GM12878 (cell line): ENCODE results near the gene IRF1. TPM values are rescaled to one million over a fixed set of nuclear protein-coding genes. Genes with fewer than 3 reads are reported as not detected.
A peak's percentile ranks its signal among the peaks of the same experiment; 100 is the strongest.

Experiments
- BACH1 ChIP-seq: fragments of 450-650 bp; IDR thresholded peaks from 2 replicates; pipeline ENCODE4 v1.6.1; 2017; ENCODE audit warnings: mild to moderate bottlenecking, borderline replicate concordance
- BCL11A ChIP-seq: IDR thresholded peaks from 2 replicates; pipeline ENCODE4 v1.6.1; 2011; ENCODE audit warnings: low read depth, low read length
- BHLHE40 ChIP-seq, 2 experiments: fragments of 450-650 bp in 1 of 2; IDR thresholded peaks; 2 replicates each; pipeline ENCODE4 v1.6.1; 2011 to 2017; ENCODE audit warnings: low read depth in 2 of 2, borderline replicate concordance in 1 of 2, improper control_type of control experiment in 1 of 2, low read length in 1 of 2, mild to moderate bottlenecking in 1 of 2
- EGR1 ChIP-seq, 2 experiments: IDR thresholded peaks; 1 replicate in 1 of 2; 2 replicates in 1 of 2; pipeline ENCODE4 v1.6.1; 2011 to 2012; ENCODE audit warnings: low read depth in 2 of 2, low read length in 2 of 2, borderline replicate concordance in 1 of 2, mild to moderate bottlenecking in 1 of 2, moderate library complexity in 1 of 2
- KLF5 ChIP-seq: fragments of 450-650 bp; IDR thresholded peaks from 2 replicates; pipeline ENCODE4 v1.6.1; 2014; ENCODE audit warnings: mild to moderate bottlenecking; ENCODE audit not compliant: partially characterized antibody
- LARP7 ChIP-seq: fragments of 450-650 bp; IDR thresholded peaks from 2 replicates; pipeline ENCODE4 v1.6.1; 2017; ENCODE audit warnings: mild to moderate bottlenecking
- MYB ChIP-seq: fragments of 150-350 bp; IDR thresholded peaks from 2 replicates; pipeline ENCODE4 v1.6.1; 2014; ENCODE audit warnings: mild to moderate bottlenecking, low read depth, low read length, borderline replicate concordance
- SMARCA5 ChIP-seq: fragments of 450-650 bp; IDR thresholded peaks from 2 replicates; pipeline ENCODE4 v1.6.1; 2017; ENCODE audit warnings: mild to moderate bottlenecking
- SPI1 ChIP-seq: IDR thresholded peaks from 2 replicates; pipeline ENCODE4 v1.6.1; 2011; ENCODE audit warnings: low read depth, mild to moderate bottlenecking, low read length, moderate library complexity, borderline replicate concordance; ENCODE audit not compliant: insufficient read depth
- SREBF2 ChIP-seq: IDR thresholded peaks from 2 replicates; pipeline ENCODE4 v1.6.1; 2012; ENCODE audit warnings: mild to moderate bottlenecking, low read length
- STAT1 ChIP-seq: fragments of 450-650 bp; conservative IDR thresholded peaks from 2 replicates; pipeline ENCODE4 v1.6.1; 2014; ENCODE audit warnings: antibody characterized with exemption, mild to moderate bottlenecking
- YY1 ChIP-seq: IDR thresholded peaks from 2 replicates; pipeline ENCODE4 v1.6.1; 2011; ENCODE audit warnings: low read depth, mild to moderate bottlenecking, low read length
- polyA plus RNA-seq, 11 experiments: library from polyadenylated mRNA; depleted of rRNA in 4 of 11; unstranded in 6 of 11; stranded (reverse) in 5 of 11; fragments of >200 nt; fragmentation: Nextera tagmentation in 4 of 11; fragmentation: Illumina TruSeq in 1 of 11; extraction: Ambion mirVana in 4 of 11; extraction: Trizol in 1 of 11; gene quantifications; 1 replicate in 1 of 11; 2 replicates in 10 of 11; pipeline versions ENCODE4 v1.2.1 to v1.2.3, GENCODE V29; 2011 to 2016; ENCODE audit warnings: inconsistent platforms in 2 of 11, missing spikeins in 2 of 11, low read depth in 1 of 11
- total RNA-seq, 4 experiments: library from RNA; depleted of rRNA in 3 of 4; stranded (reverse); fragments of >200 nt in 3 of 4; fragmentation: Illumina TruSeq in 1 of 4; extraction: Trizol in 1 of 4; gene quantifications; 2 replicates each; pipeline versions ENCODE4 v1.2.1 to v1.2.3, GENCODE V29; 2013 to 2021
- TF ChIP-seq, protein P1 (sequence below): fragments of 450-650 bp; IDR thresholded peaks from 2 replicates; pipeline ENCODE4 v1.6.1; 2016; ENCODE audit warnings: mild to moderate bottlenecking
- TF ChIP-seq, protein P2 (sequence below), 3 experiments: IDR thresholded peaks in 2 of 3; conservative IDR thresholded peaks in 1 of 3; 2 replicates each; pipeline ENCODE4 v1.5.1; 2011; ENCODE audit warnings: low read depth in 3 of 3, low read length in 3 of 3, mild to moderate bottlenecking in 3 of 3, control low read depth in 2 of 3, moderate library complexity in 2 of 3, inconsistent platforms in 1 of 3, mixed read lengths in 1 of 3; ENCODE audit not compliant: control insufficient read depth in 2 of 3, insufficient read depth in 1 of 3; ENCODE audit errors: extremely low read depth in 1 of 3
- TF ChIP-seq, protein P3 (sequence below): fragments of 150-350 bp; IDR thresholded peaks from 2 replicates; pipeline ENCODE4 v1.6.1; 2016; ENCODE audit warnings: low read depth, low read length
- TF ChIP-seq, protein P4 (sequence below): fragments of 450-650 bp; formaldehyde crosslinking; IDR thresholded peaks from 2 replicates; pipeline ENCODE4 v1.4.0; 2020; ENCODE audit warnings: mild to moderate bottlenecking, moderate library complexity

IRF1 gene
- total and polyA plus RNA-seq, 10 of the 15 experiments (the other 5 are each of a cell fraction or from before 2014, with no cell fraction given): 6.9 to 68.0 (median 49.6) TPM

DNA sequence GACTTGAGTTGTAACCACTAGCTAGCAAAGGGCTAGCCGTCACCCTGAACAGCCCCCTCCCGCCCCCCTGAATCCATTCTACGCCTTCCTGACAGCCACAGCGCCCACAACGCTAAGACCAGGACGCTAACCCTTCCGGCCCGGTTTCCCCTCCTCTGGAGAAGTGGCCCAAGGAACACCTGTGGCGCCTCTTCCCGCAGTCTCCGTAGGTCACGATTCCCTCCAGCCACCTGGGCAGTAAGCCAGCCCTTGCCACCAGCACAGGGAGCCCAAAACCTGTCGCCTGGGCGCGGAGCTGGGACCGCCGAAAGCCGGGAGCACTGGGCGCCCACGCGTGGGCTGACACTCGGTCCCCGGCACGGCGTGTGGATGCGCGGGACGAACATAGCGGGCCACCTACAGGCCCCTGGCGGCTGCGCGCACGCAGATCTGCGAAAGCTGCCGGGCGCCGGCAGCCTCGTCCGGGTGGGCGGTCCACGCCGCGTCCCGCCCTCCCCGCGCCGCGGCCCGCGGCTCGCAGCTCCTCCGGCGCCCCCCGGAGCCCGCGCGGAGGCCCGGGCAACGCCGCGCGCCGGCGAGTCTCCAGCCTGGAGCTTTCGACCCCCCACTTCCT is 596 bp downstream of the IRF1 start (continued):
- TF ChIP-seq, protein P1, sequence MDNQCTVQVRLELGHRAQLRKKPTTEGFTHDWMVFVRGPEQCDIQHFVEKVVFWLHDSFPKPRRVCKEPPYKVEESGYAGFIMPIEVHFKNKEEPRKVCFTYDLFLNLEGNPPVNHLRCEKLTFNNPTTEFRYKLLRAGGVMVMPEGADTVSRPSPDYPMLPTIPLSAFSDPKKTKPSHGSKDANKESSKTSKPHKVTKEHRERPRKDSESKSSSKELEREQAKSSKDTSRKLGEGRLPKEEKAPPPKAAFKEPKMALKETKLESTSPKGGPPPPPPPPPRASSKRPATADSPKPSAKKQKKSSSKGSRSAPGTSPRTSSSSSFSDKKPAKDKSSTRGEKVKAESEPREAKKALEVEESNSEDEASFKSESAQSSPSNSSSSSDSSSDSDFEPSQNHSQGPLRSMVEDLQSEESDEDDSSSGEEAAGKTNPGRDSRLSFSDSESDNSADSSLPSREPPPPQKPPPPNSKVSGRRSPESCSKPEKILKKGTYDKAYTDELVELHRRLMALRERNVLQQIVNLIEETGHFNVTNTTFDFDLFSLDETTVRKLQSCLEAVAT: peak; percentile 11; the same call in 1 of the 2 replicates
- TF ChIP-seq, protein P2, sequence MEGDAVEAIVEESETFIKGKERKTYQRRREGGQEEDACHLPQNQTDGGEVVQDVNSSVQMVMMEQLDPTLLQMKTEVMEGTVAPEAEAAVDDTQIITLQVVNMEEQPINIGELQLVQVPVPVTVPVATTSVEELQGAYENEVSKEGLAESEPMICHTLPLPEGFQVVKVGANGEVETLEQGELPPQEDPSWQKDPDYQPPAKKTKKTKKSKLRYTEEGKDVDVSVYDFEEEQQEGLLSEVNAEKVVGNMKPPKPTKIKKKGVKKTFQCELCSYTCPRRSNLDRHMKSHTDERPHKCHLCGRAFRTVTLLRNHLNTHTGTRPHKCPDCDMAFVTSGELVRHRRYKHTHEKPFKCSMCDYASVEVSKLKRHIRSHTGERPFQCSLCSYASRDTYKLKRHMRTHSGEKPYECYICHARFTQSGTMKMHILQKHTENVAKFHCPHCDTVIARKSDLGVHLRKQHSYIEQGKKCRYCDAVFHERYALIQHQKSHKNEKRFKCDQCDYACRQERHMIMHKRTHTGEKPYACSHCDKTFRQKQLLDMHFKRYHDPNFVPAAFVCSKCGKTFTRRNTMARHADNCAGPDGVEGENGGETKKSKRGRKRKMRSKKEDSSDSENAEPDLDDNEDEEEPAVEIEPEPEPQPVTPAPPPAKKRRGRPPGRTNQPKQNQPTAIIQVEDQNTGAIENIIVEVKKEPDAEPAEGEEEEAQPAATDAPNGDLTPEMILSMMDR (IDR thresholded peaks at IDR 0.05 in 2 of 3, conservative IDR thresholded peaks at IDR 0.05 in 1 of 3; ENCODE audit: control insufficient read depth in 2 of 3, extremely low read depth in 1 of 3, insufficient read depth in 1 of 3, low read depth in 3 of 3, low read length in 3 of 3): peak in 2 of 3 experiments; percentile 28 to 32; a peak in 3 of 6 replicates
- no peak for TF ChIP-seq SPI1
- no peak for TF ChIP-seq BCL11A
- peak; percentile 87 for TF ChIP-seq BACH1
- TF ChIP-seq EGR1 (IDR thresholded peaks at IDR 0.05; ENCODE audit: borderline replicate concordance in 1 of 2, low read depth in 2 of 2, low read length in 2 of 2): peak in 1 of 2 experiments; percentile 23; a peak in 1 of 3 replicates
- TF ChIP-seq MYB: no peak
- TF ChIP-seq KLF5: no peak
- TF ChIP-seq, protein P3, sequence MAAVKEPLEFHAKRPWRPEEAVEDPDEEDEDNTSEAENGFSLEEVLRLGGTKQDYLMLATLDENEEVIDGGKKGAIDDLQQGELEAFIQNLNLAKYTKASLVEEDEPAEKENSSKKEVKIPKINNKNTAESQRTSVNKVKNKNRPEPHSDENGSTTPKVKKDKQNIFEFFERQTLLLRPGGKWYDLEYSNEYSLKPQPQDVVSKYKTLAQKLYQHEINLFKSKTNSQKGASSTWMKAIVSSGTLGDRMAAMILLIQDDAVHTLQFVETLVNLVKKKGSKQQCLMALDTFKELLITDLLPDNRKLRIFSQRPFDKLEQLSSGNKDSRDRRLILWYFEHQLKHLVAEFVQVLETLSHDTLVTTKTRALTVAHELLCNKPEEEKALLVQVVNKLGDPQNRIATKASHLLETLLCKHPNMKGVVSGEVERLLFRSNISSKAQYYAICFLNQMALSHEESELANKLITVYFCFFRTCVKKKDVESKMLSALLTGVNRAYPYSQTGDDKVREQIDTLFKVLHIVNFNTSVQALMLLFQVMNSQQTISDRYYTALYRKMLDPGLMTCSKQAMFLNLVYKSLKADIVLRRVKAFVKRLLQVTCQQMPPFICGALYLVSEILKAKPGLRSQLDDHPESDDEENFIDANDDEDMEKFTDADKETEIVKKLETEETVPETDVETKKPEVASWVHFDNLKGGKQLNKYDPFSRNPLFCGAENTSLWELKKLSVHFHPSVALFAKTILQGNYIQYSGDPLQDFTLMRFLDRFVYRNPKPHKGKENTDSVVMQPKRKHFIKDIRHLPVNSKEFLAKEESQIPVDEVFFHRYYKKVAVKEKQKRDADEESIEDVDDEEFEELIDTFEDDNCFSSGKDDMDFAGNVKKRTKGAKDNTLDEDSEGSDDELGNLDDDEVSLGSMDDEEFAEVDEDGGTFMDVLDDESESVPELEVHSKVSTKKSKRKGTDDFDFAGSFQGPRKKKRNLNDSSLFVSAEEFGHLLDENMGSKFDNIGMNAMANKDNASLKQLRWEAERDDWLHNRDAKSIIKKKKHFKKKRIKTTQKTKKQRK: no peak
- TF ChIP-seq YY1: peak; percentile 34; the same call in 1 of the 2 replicates
- TF ChIP-seq SREBF2: no peak
- TF ChIP-seq BHLHE40 (IDR thresholded peaks at IDR 0.05; ENCODE audit: borderline replicate concordance in 1 of 2, low read depth in 2 of 2, low read length in 1 of 2): 0 out of 4 replicates have a peak, but pooled peaks of 1 of the 2 experiments have one; percentile 35
- 0 out of 2 replicates have a peak, but pooled peaks have one; percentile 13 for TF ChIP-seq SMARCA5
- TF ChIP-seq, protein P4, sequence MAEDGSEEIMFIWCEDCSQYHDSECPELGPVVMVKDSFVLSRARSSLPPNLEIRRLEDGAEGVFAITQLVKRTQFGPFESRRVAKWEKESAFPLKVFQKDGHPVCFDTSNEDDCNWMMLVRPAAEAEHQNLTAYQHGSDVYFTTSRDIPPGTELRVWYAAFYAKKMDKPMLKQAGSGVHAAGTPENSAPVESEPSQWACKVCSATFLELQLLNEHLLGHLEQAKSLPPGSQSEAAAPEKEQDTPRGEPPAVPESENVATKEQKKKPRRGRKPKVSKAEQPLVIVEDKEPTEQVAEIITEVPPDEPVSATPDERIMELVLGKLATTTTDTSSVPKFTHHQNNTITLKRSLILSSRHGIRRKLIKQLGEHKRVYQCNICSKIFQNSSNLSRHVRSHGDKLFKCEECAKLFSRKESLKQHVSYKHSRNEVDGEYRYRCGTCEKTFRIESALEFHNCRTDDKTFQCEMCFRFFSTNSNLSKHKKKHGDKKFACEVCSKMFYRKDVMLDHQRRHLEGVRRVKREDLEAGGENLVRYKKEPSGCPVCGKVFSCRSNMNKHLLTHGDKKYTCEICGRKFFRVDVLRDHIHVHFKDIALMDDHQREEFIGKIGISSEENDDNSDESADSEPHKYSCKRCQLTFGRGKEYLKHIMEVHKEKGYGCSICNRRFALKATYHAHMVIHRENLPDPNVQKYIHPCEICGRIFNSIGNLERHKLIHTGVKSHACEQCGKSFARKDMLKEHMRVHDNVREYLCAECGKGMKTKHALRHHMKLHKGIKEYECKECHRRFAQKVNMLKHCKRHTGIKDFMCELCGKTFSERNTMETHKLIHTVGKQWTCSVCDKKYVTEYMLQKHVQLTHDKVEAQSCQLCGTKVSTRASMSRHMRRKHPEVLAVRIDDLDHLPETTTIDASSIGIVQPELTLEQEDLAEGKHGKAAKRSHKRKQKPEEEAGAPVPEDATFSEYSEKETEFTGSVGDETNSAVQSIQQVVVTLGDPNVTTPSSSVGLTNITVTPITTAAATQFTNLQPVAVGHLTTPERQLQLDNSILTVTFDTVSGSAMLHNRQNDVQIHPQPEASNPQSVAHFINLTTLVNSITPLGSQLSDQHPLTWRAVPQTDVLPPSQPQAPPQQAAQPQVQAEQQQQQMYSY (CRISPR knock-in tag): no peak
- no peak for TF ChIP-seq STAT1
- peak; percentile 80; the same call in 1 of the 2 replicates for TF ChIP-seq LARP7
